ENCODE measurements around the gene CYTH3. TPM values are rescaled to one million over a fixed set of nuclear protein-coding genes. Genes with fewer than 3 reads are reported as not detected.
A peak's percentile ranks its signal among the peaks of the same experiment; 100 is the strongest.

Gene CYTH3
- total and polyA plus RNA-seq, 9 of the 15 experiments (the other 6 are each of a cell fraction or from before 2014, with no cell fraction given) = 0.25 to 15.2 (median 11.4) TPM

- TF ChIP-seq STAT5A (IDR thresholded peaks at IDR 0.05; ENCODE audit: borderline replicate concordance, low read length) = 0 out of 2 replicates have a peak, but pooled peaks have one; percentile 28
- no peak for TF ChIP-seq MLLT1 (IDR thresholded peaks at IDR 0.05)
- TF ChIP-seq MECOM (CRISPR knock-in tag; IDR thresholded peaks at IDR 0.05) = no peak
- TF ChIP-seq ZC3H8 (IDR thresholded peaks at IDR 0.05) = no peak
- TF ChIP-seq ARID1B (IDR thresholded peaks at IDR 0.05) = peak; percentile 66
- TF ChIP-seq ZNF24 (IDR thresholded peaks at IDR 0.05) = no peak
- 0 out of 4 replicates have a peak, but pooled peaks of 1 of the 2 experiments have one; percentile 34 for TF ChIP-seq CSDE1 (IDR thresholded peaks at IDR 0.05)
- no peak for TF ChIP-seq SMARCA5 (IDR thresholded peaks at IDR 0.05)
- peak; percentile 35; the same call in 1 of the 2 replicates for TF ChIP-seq ARID4B (CRISPR knock-in tag; IDR thresholded peaks at IDR 0.05)
- TF ChIP-seq GATAD2B (IDR thresholded peaks at IDR 0.05; ENCODE audit: borderline replicate concordance) = no peak
- TF ChIP-seq ZNF639 (CRISPR knock-in tag; conservative IDR thresholded peaks at IDR 0.05 in 1 of 2, IDR thresholded peaks at IDR 0.05 in 1 of 2) = 0 out of 4 replicates have a peak, but pooled peaks of 1 of the 2 experiments have one; percentile 30
- 0 out of 2 replicates have a peak, but pooled peaks have one; percentile 62 for TF ChIP-seq LCOR (CRISPR knock-in tag; IDR thresholded peaks at IDR 0.05)
- TF ChIP-seq GATAD2A (IDR thresholded peaks at IDR 0.05) = 0 out of 2 replicates have a peak, but pooled peaks have one; percentile 43
- no peak for TF ChIP-seq ZNF23 (CRISPR knock-in tag; IDR thresholded peaks at IDR 0.05)
- no peak for TF ChIP-seq JUN (IDR thresholded peaks at IDR 0.05; ENCODE audit: borderline replicate concordance, low read depth, low read length)
- TF ChIP-seq JUN (CRISPR knock-in tag; IDR thresholded peaks at IDR 0.05; ENCODE audit: borderline replicate concordance) = no peak
Measured at GRCh38 chr7:6228361-6229229, 43.8 kb downstream of the CYTH3 start (continued).

Measured in K562 (cell line).